Measurements from ENCODE around the gene SENP7.
A peak's percentile ranks its signal among the peaks of the same experiment; 100 is the strongest.
"Not testable (repeated sequence)": the region's sequence is repeated elsewhere in the genome, so short reads cannot be mapped to it uniquely, and the experiment has no call there.

The SENP7 gene

DNA sequence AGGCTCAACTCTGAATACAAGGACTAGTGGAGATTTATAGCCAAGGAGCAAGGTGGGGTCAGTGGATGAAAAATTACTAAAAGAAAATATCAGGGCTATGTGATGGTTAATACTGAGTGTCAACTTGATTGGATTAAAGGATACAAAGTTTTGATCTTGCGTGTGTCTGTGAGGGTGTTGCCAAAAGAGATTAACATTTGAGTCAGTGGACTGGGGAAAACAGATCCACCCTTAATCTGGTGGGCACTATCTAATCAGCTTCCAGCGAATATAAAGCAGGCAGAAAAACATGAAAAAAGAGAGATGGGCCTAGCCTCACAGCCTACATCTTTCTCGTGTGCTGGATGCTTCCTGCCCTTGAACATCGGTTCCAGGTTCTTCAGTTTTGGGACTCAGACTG is 14.4 kb upstream of the SENP7 start:
- DNase-seq: no peak

GRCh38 chr3:101521211-101521701 is 8.2 kb upstream of the SENP7 start:
- DNase-seq: no peak

- DNase-seq: no peak
Measured at GRCh38 chr3:101519685-101520365, 6.8 kb upstream of the SENP7 start.

- no peak for DNase-seq
Measured at GRCh38 chr3:101518421-101518871, 5.4 kb upstream of the SENP7 start.

GRCh38 chr3:101513419-101513986 is 491 bp upstream of the SENP7 start:
- peak in 1 of 2 donors; percentile 60 for DNase-seq

DNA sequence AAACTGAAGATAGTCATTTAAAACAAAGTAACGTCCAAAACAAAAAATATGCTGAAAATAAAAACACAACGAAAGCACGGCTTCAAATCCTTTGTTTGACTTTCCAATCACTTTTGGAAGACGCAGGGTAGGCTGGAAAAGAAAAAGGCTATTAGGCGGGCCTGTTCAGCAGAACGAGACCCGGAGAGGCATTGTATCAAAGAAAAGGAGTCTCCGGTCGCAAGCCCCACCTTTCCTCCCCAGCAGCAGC is 691 bp downstream of the SENP7 start:
- no peak for DNase-seq

DNA sequence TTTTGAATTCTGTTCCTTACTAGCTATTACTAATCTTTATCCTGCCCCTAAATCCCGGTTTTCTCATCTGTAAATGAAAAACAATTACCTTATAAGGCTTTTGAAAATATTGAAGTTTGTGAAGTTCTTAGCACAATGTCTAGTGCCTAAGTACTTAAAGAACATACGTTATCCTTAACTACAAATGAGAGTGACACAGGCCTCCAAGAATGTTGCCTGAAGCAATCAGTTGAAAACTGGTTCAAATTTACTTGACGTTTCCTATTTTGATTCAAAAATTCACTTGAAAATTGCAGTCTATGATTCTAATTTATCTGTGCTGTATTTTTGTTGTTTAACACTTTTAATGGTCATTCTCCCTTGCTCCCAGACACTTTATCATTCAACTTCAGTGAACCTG is 3.2 kb downstream of the SENP7 start:
- no peak for DNase-seq

- DNase-seq: no peak
Measured at GRCh38 chr3:101509281-101509680, 3.7 kb downstream of the SENP7 start.

DNA sequence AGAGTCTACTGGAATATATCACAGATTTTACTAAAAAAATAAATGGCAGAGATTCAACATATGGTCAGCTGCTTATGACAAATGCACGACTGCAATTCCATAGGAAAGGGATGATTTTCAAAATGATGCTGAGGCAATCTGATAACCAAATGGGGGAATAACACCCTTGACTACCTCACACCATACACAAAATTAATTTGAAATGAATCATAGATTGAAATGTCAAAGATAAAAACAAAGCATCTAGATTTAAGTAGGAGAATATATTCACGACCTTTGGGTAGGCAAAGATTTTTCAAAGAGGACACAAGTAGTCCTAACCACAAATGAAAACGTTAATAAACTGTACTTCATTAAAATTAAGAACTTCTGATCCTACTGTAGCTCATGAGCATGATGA is 11.2 kb downstream of the SENP7 start:
- no peak for DNase-seq

DNA sequence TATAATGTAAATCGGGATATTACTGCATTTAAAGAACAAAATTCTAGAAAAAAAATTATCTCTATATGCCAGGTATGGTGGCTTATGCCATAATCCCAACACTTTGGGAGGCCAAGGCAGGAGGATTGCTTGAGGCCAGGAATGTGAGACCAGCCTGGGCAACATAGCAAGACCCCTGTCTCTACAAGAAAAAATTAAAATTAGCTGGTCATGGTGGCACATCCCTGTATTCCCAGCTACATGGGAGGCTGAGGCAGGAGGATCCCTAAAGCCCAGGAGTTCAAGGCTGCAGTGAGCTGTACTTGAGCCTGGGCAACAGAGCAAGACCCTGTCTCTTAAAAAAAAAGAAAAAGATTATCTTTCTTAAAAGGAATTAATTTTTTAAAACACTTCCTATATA is 12.8 kb downstream of the SENP7 start:
- no peak for DNase-seq

DNA sequence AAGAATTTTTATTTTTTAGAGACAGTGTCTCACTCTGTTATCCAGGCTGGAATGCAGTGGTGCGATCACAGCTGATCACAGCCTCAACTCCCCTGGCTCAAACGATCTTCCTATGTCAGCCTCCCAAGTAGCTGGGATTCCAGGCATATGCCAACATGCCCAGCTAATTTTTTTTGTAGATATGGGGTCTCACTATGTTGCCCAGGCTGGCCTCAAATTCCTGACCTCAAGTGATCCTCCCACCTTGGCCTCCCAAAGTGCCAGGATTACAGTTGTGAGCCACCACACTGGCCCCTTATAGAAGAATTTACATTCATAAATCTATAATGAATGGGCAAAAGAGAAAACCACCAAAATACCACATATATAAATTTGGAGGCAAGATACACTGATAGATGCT is 15.2 kb downstream of the SENP7 start:
- DNase-seq: no peak

DNA sequence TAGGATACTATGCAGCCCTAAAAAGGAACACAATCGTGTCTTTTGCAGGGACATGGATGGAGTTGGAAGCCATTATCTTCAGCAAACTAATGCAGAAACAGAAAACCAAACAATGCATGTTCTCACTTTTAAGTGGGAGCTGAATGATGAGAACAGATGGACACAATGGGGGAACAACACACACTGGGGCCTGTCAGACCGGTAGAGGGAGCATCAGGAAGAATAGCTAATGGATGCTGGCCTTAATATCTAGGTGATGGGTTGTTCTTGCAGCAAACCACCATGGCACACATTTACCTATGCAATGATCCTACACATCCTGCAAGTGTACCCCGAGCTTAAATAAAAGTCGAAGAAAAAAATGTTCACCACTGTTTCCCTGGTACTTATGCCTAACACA is 17.5 kb downstream of the SENP7 start:
- DNase-seq: no peak

DNA sequence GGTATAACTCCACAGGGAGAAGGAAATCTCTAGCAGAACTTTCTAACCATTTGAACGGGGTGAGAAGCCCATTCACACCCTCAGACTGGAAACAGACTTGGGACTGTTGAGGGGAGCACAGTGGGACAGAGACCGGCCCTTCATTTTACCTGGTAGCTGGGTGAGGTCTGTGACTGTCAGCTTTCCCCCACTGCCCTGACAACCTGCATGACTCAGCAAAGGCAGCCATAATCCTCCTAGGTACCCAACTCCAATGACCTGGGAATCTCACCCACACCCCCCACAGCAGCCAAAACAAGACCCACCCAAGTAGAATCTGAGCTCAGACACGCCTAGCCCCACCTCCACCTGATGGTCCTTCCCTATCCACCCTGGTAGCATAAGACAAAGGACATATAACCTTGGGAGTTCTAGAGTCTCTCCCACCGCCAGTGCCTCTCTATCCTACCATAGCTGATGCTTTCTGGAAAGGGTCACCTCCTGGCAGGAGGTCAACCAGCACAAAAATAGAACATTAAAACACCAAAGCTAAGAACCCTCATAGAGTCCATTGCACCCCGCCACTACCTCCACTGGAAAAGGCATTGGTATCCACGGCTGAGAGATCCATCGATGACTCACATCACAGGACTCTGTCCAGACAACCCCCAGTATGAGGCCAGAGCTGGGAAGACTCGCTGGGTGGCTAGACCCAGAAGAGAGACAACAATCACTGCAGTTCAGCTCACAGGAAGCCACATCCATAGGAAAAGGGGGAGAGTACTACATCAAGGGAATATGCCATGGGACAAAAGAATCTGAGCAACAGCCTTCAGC is 28.0 kb downstream of the SENP7 start:
- no peak for DNase-seq

GRCh38 chr3:101478980-101479379 is 34.0 kb downstream of the SENP7 start:
- no peak for DNase-seq

DNA sequence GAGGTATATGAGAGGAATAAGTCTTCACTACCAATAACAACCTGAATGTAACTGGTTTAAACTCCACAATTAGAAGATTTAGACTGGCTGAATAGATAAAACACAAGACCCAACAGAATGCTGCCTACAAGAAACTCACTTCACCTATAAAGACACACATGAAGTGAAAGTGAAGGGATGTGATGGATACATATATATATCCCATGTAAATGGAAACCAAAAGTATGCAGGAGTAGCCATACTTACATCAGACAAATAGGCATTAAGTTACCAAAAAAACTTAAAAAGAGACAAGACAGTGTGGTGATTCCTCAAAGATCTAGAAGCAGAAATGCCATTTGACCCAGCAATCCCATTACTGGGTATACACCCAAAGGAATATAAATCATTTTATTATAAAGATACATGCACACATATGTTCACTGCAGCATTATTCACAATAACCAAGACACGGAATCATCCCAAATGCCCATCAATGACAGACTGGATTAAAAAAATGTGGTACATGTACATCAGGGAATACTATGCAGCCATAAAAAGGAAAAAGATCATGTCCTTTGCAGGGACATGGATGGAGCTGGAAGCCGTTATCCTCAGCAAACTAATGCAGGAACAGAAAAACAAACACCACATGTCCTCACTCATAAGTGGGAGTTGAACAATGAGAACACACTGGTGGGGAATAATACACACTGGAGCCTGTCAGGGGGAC is 38.0 kb downstream of the SENP7 start:
- not testable (repeated sequence) for DNase-seq

DNA sequence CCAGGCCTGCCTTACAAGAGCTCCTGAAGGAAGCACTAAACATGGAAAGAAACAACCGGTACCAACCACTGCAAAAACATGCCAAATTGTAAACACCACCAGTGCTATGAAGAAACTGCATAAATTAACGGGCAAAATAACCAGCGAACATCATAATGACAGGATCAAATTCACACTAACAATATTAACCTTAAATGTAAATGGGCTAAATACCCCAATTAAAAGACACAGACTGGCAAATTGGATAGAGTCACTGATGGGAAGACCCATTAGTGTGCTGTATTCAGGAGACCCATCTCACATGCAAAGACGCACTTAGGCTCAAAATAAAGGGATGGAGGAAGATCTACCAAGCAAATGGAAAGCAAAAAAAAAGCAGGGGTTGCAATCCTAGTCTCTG is 44.3 kb downstream of the SENP7 start:
- DNase-seq: not testable (repeated sequence)

DNA sequence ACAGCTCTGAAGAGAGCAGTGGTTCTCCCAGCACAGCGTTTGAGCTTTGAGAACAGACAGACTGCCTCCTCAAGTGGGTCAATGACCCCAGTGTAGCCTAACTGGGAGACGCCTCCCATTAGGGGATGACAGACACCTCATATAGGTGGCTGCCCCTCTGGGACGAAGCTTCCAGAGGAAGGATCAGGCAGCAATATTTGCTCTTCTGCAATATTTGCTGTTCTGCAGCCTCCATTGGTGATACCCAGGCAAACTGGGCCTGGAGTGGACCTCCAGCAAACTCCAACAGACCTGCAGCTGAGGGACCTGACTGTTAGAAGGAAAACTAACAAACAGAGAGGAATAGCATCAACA is 45.7 kb downstream of the SENP7 start:
- not testable (repeated sequence) for DNase-seq

DNA sequence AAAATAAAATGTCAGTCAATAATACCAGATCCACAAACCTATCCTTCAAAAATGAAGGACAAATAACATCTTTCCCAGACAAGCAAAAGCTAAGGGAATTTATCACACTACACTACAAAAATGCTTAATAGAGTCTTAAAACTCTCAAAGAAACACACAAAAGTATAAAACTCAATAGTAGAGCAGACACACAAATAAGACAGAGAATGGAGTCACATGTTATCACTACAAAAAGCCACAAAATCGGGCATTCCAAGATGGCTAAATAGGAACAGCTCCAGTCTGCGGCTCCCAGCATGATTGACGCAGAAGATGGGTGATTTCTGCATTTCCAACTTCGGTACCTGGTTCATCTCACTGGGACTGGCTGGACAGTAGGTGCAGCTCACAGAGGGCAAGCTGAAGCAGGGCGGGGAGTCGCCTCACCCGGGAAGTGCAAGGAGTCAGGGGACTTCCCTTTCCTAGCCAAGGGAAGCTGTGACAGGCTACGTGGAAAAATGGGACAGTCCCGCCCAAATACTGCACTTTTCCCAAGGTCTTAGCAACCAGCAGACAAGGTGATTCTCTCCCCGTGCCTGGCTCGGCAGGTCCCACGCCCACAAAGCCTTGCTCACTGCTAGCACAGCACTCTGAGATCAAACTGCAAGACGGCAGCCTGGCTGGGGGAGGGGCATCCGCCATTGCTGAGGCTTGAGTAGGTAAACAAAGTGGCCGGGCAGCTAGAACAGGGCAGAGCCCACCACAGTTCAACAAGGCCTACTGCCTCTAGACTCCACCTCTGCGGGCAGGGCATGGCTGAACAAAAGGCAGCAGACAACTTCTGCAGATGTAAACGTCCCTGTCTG is 46.3 kb downstream of the SENP7 start:
- no peak for DNase-seq

- no peak for DNase-seq
Measured at GRCh38 chr3:101464235-101464634, 48.8 kb downstream of the SENP7 start.

- no peak for DNase-seq
Measured at GRCh38 chr3:101461451-101461850, 51.6 kb downstream of the SENP7 start.

DNA sequence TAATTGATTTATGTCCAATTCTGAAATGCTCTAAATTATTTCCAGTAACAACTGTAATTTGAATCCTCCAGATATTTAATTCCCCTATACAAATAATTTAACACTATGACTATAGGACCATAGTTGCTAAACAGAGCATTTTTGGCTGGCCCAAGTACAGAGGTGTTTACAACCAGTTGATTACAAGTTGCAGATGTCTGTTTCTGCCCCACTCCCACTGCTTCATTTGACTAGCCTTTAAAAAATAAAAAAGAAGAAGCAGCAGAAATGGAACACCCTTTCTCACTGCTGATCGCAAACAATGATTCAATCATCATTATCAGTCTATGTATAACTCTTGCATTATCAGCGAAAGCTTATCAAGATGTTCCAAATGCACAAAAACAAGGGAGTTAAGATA is 54.6 kb downstream of the SENP7 start:
- no peak for DNase-seq

DNA sequence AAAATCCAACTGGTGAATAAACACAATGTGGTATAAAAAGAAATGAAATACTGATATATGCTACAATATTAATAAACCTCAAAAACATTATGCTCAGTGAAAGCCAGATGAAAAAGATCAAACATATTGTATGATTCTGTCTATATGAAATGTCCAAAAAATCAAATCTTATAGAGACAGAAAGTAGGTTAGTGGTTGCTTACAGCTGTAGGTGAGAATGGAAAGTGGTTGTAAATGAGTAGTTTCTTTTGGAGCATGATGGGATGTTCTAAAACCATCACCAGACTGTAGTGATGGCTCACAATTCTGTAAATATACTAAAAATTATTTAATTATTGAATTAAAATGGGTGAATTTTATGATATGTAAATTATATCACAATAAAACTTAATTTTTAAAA is 58.4 kb downstream of the SENP7 start:
- no peak for DNase-seq

DNA sequence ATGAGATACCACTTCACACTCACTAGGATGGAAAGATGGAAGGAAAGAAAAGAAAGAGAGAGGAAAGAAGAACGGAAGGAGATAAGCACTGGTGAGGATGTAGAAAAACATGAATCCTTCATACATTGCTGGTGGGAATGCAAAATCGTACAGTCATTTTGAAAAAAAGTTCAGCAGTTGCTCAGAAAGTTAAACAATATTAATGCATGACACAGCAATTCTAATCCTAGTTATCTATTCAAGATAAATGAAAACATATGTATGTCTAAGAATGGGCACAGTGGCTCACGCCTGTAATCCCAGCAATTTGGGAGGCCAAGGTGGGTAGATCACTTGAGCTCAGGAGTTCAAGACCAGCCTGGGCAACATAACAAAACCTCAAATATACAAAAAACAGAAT is 59.1 kb downstream of the SENP7 start:
- DNase-seq: no peak
